GM23338 (cell line): Measurements from ENCODE around the gene RAB6A.
"Not testable (repeated sequence)": the region's sequence is repeated elsewhere in the genome, so short reads cannot be mapped to it uniquely, and the experiment has no call there.

Experiments
- CREB1 ChIP-seq: fragments of 250-450 bp; sonication (Bioruptor Pico); IDR thresholded peaks from 2 replicates; pipeline ENCODE4 v1.5.0; 2020; ENCODE audit warnings: low read depth, mild to moderate bottlenecking, moderate library complexity
- CTCF ChIP-seq, 2 experiments: fragments of 200-600 bp in 1 of 2; sonication (generic) in 1 of 2; conservative IDR thresholded peaks; 2 replicates each; pipeline versions ENCODE4 v1.5.1 to v1.6.1; 2016 to 2017; ENCODE audit warnings: antibody characterized with exemption in 2 of 2, low read depth in 2 of 2, mild to moderate bottlenecking in 2 of 2, moderate library complexity in 1 of 2
- ETS1 ChIP-seq: IDR thresholded peaks from 2 replicates; pipeline ENCODE4 v1.6.1; 2016; ENCODE audit warnings: antibody characterized with exemption
- EZH2 ChIP-seq: fragments of 200-600 bp; sonication (generic); IDR thresholded peaks from one replicate; pipeline ENCODE4 v1.8.0; 2017; ENCODE audit warnings: antibody characterized with exemption, mild to moderate bottlenecking, low read depth; ENCODE audit not compliant: unreplicated experiment
- EZH2phosphoT487 ChIP-seq: fragments of 200-600 bp; sonication (generic); IDR thresholded peaks from one replicate; pipeline ENCODE4 v1.8.1; 2018; ENCODE audit warnings: antibody characterized with exemption; ENCODE audit not compliant: unreplicated experiment
- JUNB ChIP-seq: IDR thresholded peaks from one replicate; pipeline ENCODE4 v1.6.1; 2016; ENCODE audit warnings: antibody characterized with exemption; ENCODE audit not compliant: unreplicated experiment
- NANOG ChIP-seq: IDR thresholded peaks from 2 replicates; pipeline ENCODE4 v1.6.1; 2016; ENCODE audit warnings: antibody characterized with exemption, borderline replicate concordance
- POLR2AphosphoS5 ChIP-seq: IDR thresholded peaks from 2 replicates; pipeline ENCODE4 v1.6.1; 2016; ENCODE audit warnings: antibody characterized with exemption, low read depth
- REST ChIP-seq: IDR thresholded peaks from one replicate; pipeline ENCODE4 v1.6.1; 2018; ENCODE audit warnings: antibody characterized with exemption; ENCODE audit not compliant: unreplicated experiment
- STAT1 ChIP-seq: IDR thresholded peaks from one replicate; pipeline ENCODE4 v1.6.1; 2016; ENCODE audit warnings: antibody characterized with exemption; ENCODE audit not compliant: unreplicated experiment
- ZNF114 ChIP-seq: fragments of 250-450 bp; sonication (Bioruptor Pico); IDR thresholded peaks from 2 replicates; pipeline ENCODE4 v1.5.0; 2020; ENCODE audit warnings: mild to moderate bottlenecking, moderate library complexity
- ZNF462 ChIP-seq: fragments of 250-450 bp; sonication (Bioruptor Pico); IDR thresholded peaks from 2 replicates; pipeline ENCODE4 v1.5.0; 2020; ENCODE audit warnings: mild to moderate bottlenecking, moderate library complexity

- not testable (repeated sequence) for TF ChIP-seq CTCF (conservative IDR thresholded peaks at IDR 0.05; ENCODE audit: low read depth in 2 of 2); EZH2phosphoT487; POLR2AphosphoS5; EZH2; ETS1; NANOG; CREB1; REST; JUNB; ZNF462 (CRISPR knock-in tag); STAT1; ZNF114
Observed at GRCh38 chr11:73734011-73734410, 26.9 kb downstream of the RAB6A start.
